Measurements from ENCODE around the gene CXADR. TPM values are rescaled to one million over a fixed set of nuclear protein-coding genes. Genes with fewer than 3 reads are reported as not detected.

Gene CXADR
- total RNA-seq, 4 donors from 2014 or later = 39.9 to 75.4 (median 62.9) TPM

GRCh38 chr21:17609681-17610080, 96.8 kb downstream of the CXADR start:
- no peak for TF ChIP-seq CTCF (IDR thresholded peaks at IDR 0.05)
- TF ChIP-seq POLR2A (IDR thresholded peaks at IDR 0.05) = no peak
- H3K27me3 ChIP-seq = no peaks in the 10 kb centered on the region
- peaks cover 16% of the 10 kb centered on the region in 2 donors for H3K4me1 ChIP-seq
- H3K9me3 ChIP-seq = no peaks in the 10 kb centered on the region
- H3K27ac ChIP-seq = no peak overlapping the region
- 93 to 94% methylated on average over 2 of the region's 2 CpGs for WGBS, 2 donors
- DNase-seq = no peak
- intact Hi-C loops (cut with DNase I) = no loop called here
- H3K4me3 ChIP-seq (replicated peaks in 1 of 3) = no peak overlapping the region
- H3K36me3 ChIP-seq = no peaks in the 10 kb centered on the region

GRCh38 chr21:17610911-17611310, 98.1 kb downstream of the CXADR start:
- Histone ChIP-seq H3K4me3 (replicated peaks in 1 of 3) (peak overlapping the region in 1 of 3 donors; percentile 94), H3K4me1 (peaks cover 16% of the 10 kb centered on the region in 2 donors), H3K27me3 (no peaks in the 10 kb centered on the region), H3K27ac (peak overlapping the region; percentile 95 to 97 (median 96)), H3K9me3 (no peaks in the 10 kb centered on the region), H3K36me3 (no peaks in the 10 kb centered on the region)
- intact Hi-C loops (cut with DNase I) = no loop called here
- peak in 1 of 2 donors; percentile 6 for TF ChIP-seq POLR2A (IDR thresholded peaks at IDR 0.05)
- no peak for TF ChIP-seq CTCF (IDR thresholded peaks at IDR 0.05)
- DNase-seq = peak; percentile 6 to 24
- 38 to 40% methylated on average over 9 of the region's 9 CpGs for WGBS, 2 donors

GRCh38 chr21:17611414-17612022, 98.7 kb downstream of the CXADR start:
- Histone ChIP-seq H3K4me3 (replicated peaks in 1 of 3) (peak overlapping the region; percentile 57 to 94 (median 89)), H3K27ac (peak overlapping the region; percentile 95 to 97 (median 96)), H3K4me1 (peaks cover 16% of the 10 kb centered on the region in 2 donors), H3K27me3 (no peaks in the 10 kb centered on the region), H3K36me3 (no peaks in the 10 kb centered on the region), H3K9me3 (no peaks in the 10 kb centered on the region)
- TF ChIP-seq CTCF (IDR thresholded peaks at IDR 0.05) = no peak
- peak in 1 of 2 donors; percentile 81 for TF ChIP-seq POLR2A (IDR thresholded peaks at IDR 0.05)
- 1% methylated on average over 26 of the region's 26 CpGs for WGBS, 2 donors
- intact Hi-C loops (cut with DNase I) = no loop called here
- peak; percentile 80 to 85 for DNase-seq

- DNase-seq = peak; percentile 57 to 63
- no peaks in the 10 kb centered on the region for H3K9me3 ChIP-seq
- TF ChIP-seq POLR2A (IDR thresholded peaks at IDR 0.05) = no peak
- TF ChIP-seq CTCF (IDR thresholded peaks at IDR 0.05) = no peak
- H3K27me3 ChIP-seq = no peaks in the 10 kb centered on the region
- 0% methylated on average over 17 of the region's 50 CpGs; no CpG with 5 or more reads in 1 of the 2 donors for WGBS, 2 donors
- intact Hi-C loops (cut with DNase I) = no loop called here
- H3K4me1 ChIP-seq = peaks cover 16% of the 10 kb centered on the region in 2 donors
- H3K4me3 ChIP-seq (replicated peaks in 1 of 3) = peak overlapping the region; percentile 57 to 94 (median 89)
- peak overlapping the region; percentile 95 to 97 (median 96) for H3K27ac ChIP-seq
- H3K36me3 ChIP-seq = no peaks in the 10 kb centered on the region
Observed at GRCh38 chr21:17612023-17612564, 99.3 kb downstream of the CXADR start.

- TF ChIP-seq CTCF (IDR thresholded peaks at IDR 0.05) = no peak
- TF ChIP-seq POLR2A (IDR thresholded peaks at IDR 0.05) = peak; percentile 87 to 99
- Histone ChIP-seq H3K4me3 (replicated peaks in 1 of 3) (peak within 1 kb of the TSS; percentile 57 to 94 (median 89)), H3K27me3 (no peaks in the 10 kb centered on the region), H3K4me1 (peaks cover 16% of the 10 kb centered on the region in 2 donors), H3K36me3 (no peaks in the 10 kb centered on the region), H3K27ac (peak within 1 kb of the TSS; percentile 95 to 97 (median 96)), H3K9me3 (no peaks in the 10 kb centered on the region)
- 3% methylated on average over 21 of the region's 102 CpGs; no CpG with 5 or more reads in 1 of the 2 donors for WGBS, 2 donors
- DNase-seq = peak; percentile 78 to 81
- intact Hi-C loops (cut with DNase I) = no loop called here
Observed at GRCh38 chr21:17612565-17613241, 99.9 kb downstream of the CXADR start, which contains the start of gene BTG3. Gene BTG3 (minus strand): TSS chr21:17612901. CDS start chr21:17609144, 3,757 bp downstream.

All from thyroid gland (tissue), 4 donors.